Measurements from ENCODE around the gene ROS1.
"Not testable (repeated sequence)": the region's sequence is repeated elsewhere in the genome, so short reads cannot be mapped to it uniquely, and the experiment has no call there.

Gene ROS1

GRCh38 chr6:117266257-117267053 lies 159.3 kb downstream of the ROS1 start:
- DNase-seq (ENCODE audit: low read depth in 2 of 2): no peak

GRCh38 chr6:117265410-117266256 lies 160.1 kb downstream of the ROS1 start, which contains the start of gene VGLL2:
VGLL2 (plus strand) TSS chr6:117265558; CDS start chr6:117265764, 206 bp downstream.
- no peak for DNase-seq (ENCODE audit: low read depth in 2 of 2)

GRCh38 chr6:117264692-117265409 lies 160.9 kb downstream of the ROS1 start:
- no peak for DNase-seq (ENCODE audit: low read depth in 2 of 2)

- no peak for DNase-seq (ENCODE audit: low read depth in 2 of 2)
These were observed 161.4 kb downstream of the ROS1 start for GRCh38 chr6:117264369-117264691.

- DNase-seq (ENCODE audit: low read depth in 2 of 2): no peak
These were observed 162.3 kb downstream of the ROS1 start for GRCh38 chr6:117263353-117263927.

GRCh38 chr6:117262799-117263198 lies 162.9 kb downstream of the ROS1 start:
- DNase-seq (ENCODE audit: low read depth in 2 of 2): no peak

GRCh38 chr6:117253785-117254184 lies 172.0 kb downstream of the ROS1 start:
- DNase-seq (ENCODE audit: low read depth in 2 of 2): no peak

GRCh38 chr6:117244979-117245378 lies 180.8 kb downstream of the ROS1 start:
- not testable (repeated sequence) for DNase-seq (ENCODE audit: low read depth in 2 of 2)

- DNase-seq (ENCODE audit: low read depth in 2 of 2): not testable (repeated sequence)
These were observed 181.2 kb downstream of the ROS1 start for GRCh38 chr6:117244571-117244970.

All from stimulated activated CD8-positive, alpha-beta memory T cell treated with anti-CD3 and anti-CD28 coated beads, Interleukin-2, amount 100 ng/mL, for 1 hour (primary cell).